HG02970 (cell line): ENCODE results near the gene KDM4F.
A peak's percentile ranks its signal among the peaks of the same experiment; 100 is the strongest.

Source experiments
- ATAC-seq: cut with Tn5 transposase; IDR thresholded peaks from one replicate; pipeline ENCODE4 v1.9.1; 2021; ENCODE audit warnings: mild to moderate bottlenecking, moderate library complexity, moderate number of reproducible peaks; ENCODE audit not compliant: unreplicated experiment, low FRiP score

KDM4F gene

GRCh38 chr11:95088946-95089619 lies 39.9 kb downstream of the KDM4F start:
- ATAC-seq = peak; percentile 41

GRCh38 chr11:95089620-95090542 lies 40.7 kb downstream of the KDM4F start, which contains the start of gene ENDOD1:
Gene ENDOD1 (plus strand): TSS chr11:95089846. CDS start chr11:95089928, 82 bp downstream.
- peak; percentile 87 for ATAC-seq

GRCh38 chr11:95091663-95092180 lies 42.5 kb downstream of the KDM4F start:
- ATAC-seq = no peak

- no peak for ATAC-seq
Observed at GRCh38 chr11:95092549-95093324, 43.5 kb downstream of the KDM4F start.

- no peak for ATAC-seq
Observed at GRCh38 chr11:95093548-95093947, 44.3 kb downstream of the KDM4F start.

- peak; percentile 86 for ATAC-seq
Observed at GRCh38 chr11:95095858-95096587, 46.8 kb downstream of the KDM4F start.

- ATAC-seq = no peak
Observed at GRCh38 chr11:95097209-95097608, 48.0 kb downstream of the KDM4F start.

GRCh38 chr11:95098826-95099225 lies 49.6 kb downstream of the KDM4F start:
- ATAC-seq = no peak

- no peak for ATAC-seq
Observed at GRCh38 chr11:95100191-95100648, 51.0 kb downstream of the KDM4F start.
